HepG2 (cell line): ENCODE data around the gene ESM1. TPM values are rescaled to one million over a fixed set of nuclear protein-coding genes. Genes with fewer than 3 reads are reported as not detected.
"Not testable (repeated sequence)": the region's sequence is repeated elsewhere in the genome, so short reads cannot be mapped to it uniquely, and the experiment has no call there.

Experiments
- ATAC-seq: fragments of 200-7000 bp; cut with Tn5 transposase; 3 replicates; pipeline ENCODE4 v1.9.1; 2020; ENCODE audit warnings: mild to moderate bottlenecking, moderate library complexity
- BruUV-seq: library from RNA; stranded (reverse); fragments of 400-500 nt; replicated peaks from 2 replicates; lab custom pipeline; 2021; lab: Mats Ljungman, UMichigan
- CTCF ChIA-PET: fragments of 300-600 bp; formaldehyde crosslinking; extraction: SDS; loops from one replicate; lab custom pipeline; 2021; ENCODE audit warnings: low total read pairs, inconsistent platforms, low intra/inter-chr PET ratio; lab: Yijun Ruan, JAX
- POLR2A ChIA-PET: fragments of 350-600 bp; sonication (Branson Sonifier 250); formaldehyde crosslinking; loops from one replicate; lab custom pipeline; 2020; ENCODE audit warnings: antibody characterized with exemption, inconsistent platforms; lab: Yijun Ruan, JAX
- DNase-seq: peaks from one replicate; pipeline ENCODE4 v3.0.0-alpha.2; 2015; ENCODE audit warnings: low spot score
- FAIRE-seq: peaks from 3 replicates; lab custom pipeline; 2011; peaks lifted over from hg19 to GRCh38; lab: Jason Lieb, UNC
- H2AFZ ChIP-seq: one replicate; pipeline ENCODE4 v1.6.1; 2011; ENCODE audit warnings: low read length, inconsistent platforms
- H3K27ac ChIP-seq: fragments of 300-600 bp; 3 replicates; pipeline ENCODE4 v1.8.0; 2011; ENCODE audit warnings: mixed run types, mild to moderate bottlenecking, mixed read lengths, low read length, inconsistent platforms; ENCODE audit not compliant: insufficient read depth; ENCODE audit errors: extremely low read length
- H3K27me3 ChIP-seq, 2 experiments: fragments of 200-600 bp in 1 of 2; 2 replicates in 1 of 2; 3 replicates in 1 of 2; pipeline versions ENCODE4 v1.6.0 to v1.8.0; 2011; ENCODE audit warnings: low read length in 2 of 2, mild to moderate bottlenecking in 2 of 2, moderate library complexity in 2 of 2, inconsistent platforms in 1 of 2; ENCODE audit not compliant: insufficient read depth in 2 of 2, control insufficient read depth in 1 of 2
- H3K36me3 ChIP-seq, 2 experiments: fragments of 200-600 bp in 1 of 2; replicated peaks in 1 of 2; 2 replicates in 1 of 2; 3 replicates in 1 of 2; pipeline versions ENCODE4 v1.5.1 to v1.8.0; 2011; ENCODE audit warnings: low read length in 2 of 2, inconsistent platforms in 1 of 2; ENCODE audit not compliant: insufficient read depth in 2 of 2, control insufficient read depth in 1 of 2
- H3K4me1 ChIP-seq: 2 replicates; pipeline ENCODE4 v1.5.1; 2012; ENCODE audit warnings: low read length, inconsistent platforms; ENCODE audit not compliant: insufficient read depth
- H3K4me2 ChIP-seq: 2 replicates; pipeline ENCODE4 v1.6.0; 2011; ENCODE audit warnings: low read depth, low read length, inconsistent platforms
- H3K4me3 ChIP-seq, 3 experiments: fragments of 200-600 bp in 1 of 3; sonication (generic), shearing (Covaris generic) in 1 of 3; replicated peaks in 1 of 3; 2 replicates each; pipeline ENCODE4 v1.5.1; 2011 to 2016; ENCODE audit warnings: low read length in 3 of 3, inconsistent platforms in 2 of 3, low read depth in 2 of 3, mild to moderate bottlenecking in 2 of 3, control low read depth in 1 of 3, mixed read lengths in 1 of 3; ENCODE audit not compliant: insufficient read depth in 1 of 3
- H3K79me2 ChIP-seq: one replicate; pipeline ENCODE4 v1.6.1; 2011; ENCODE audit warnings: low read length, inconsistent platforms; ENCODE audit not compliant: insufficient read depth
- H3K9ac ChIP-seq: 2 replicates; pipeline ENCODE4 v1.6.0; 2011; ENCODE audit warnings: mild to moderate bottlenecking, low read depth, low read length, inconsistent platforms; ENCODE audit not compliant: insufficient read depth
- H3K9me3 ChIP-seq: 2 replicates; pipeline ENCODE4 v1.5.1; 2012; ENCODE audit warnings: mild to moderate bottlenecking, low read length
- H4K20me1 ChIP-seq: 2 replicates; pipeline ENCODE4 v1.6.0; 2011; ENCODE audit warnings: inconsistent platforms, mild to moderate bottlenecking, low read length, moderate library complexity; ENCODE audit not compliant: insufficient read depth
- BRD4 ChIP-seq: sonication (generic); formaldehyde crosslinking; IDR thresholded peaks from 2 replicates; pipeline ENCODE4 v1.4.0; 2020; ENCODE audit warnings: missing genetic modification reagents
- EHMT2 ChIP-seq: fragments of 200-600 bp; sonication (generic); IDR thresholded peaks from 2 replicates; pipeline ENCODE4 v1.7.0; 2017; ENCODE audit warnings: antibody characterized with exemption, low read depth, low read length, borderline replicate concordance
- HINFP ChIP-seq: sonication (generic); formaldehyde crosslinking; IDR thresholded peaks from 2 replicates; pipeline ENCODE4 v1.4.0; 2020; ENCODE audit warnings: low read depth, mild to moderate bottlenecking, missing genetic modification reagents
- IRF1 ChIP-seq: sonication (generic); formaldehyde crosslinking; IDR thresholded peaks from 2 replicates; pipeline ENCODE4 v1.4.0; 2020; ENCODE audit warnings: low read depth, mild to moderate bottlenecking, missing genetic modification reagents
- KDM5A ChIP-seq: fragments of 200-600 bp; sonication (generic); IDR thresholded peaks from 2 replicates; pipeline ENCODE4 v1.7.0; 2018; ENCODE audit warnings: antibody characterized with exemption, mild to moderate bottlenecking, low read length, borderline replicate concordance
- KDM6A ChIP-seq: IDR thresholded peaks from 2 replicates; pipeline ENCODE4 v1.6.1; 2016; ENCODE audit warnings: low read depth
- MYNN ChIP-seq: sonication (generic); formaldehyde crosslinking; IDR thresholded peaks from 2 replicates; pipeline ENCODE4 v1.4.0; 2020; ENCODE audit warnings: mild to moderate bottlenecking, low read depth, missing genetic modification reagents
- NCOR1 ChIP-seq: fragments of 200-600 bp; sonication (generic); IDR thresholded peaks from 2 replicates; pipeline ENCODE4 v1.7.0; 2017; ENCODE audit warnings: antibody characterized with exemption, low read length, borderline replicate concordance
- PHF5A ChIP-seq: IDR thresholded peaks from one replicate; pipeline ENCODE4 v1.6.1; 2018; ENCODE audit warnings: low read depth, missing genetic modification reagents; ENCODE audit not compliant: unreplicated experiment
- RBM22 ChIP-seq: fragments of 200-400 bp; formaldehyde crosslinking; optimal IDR thresholded peaks from 2 replicates; pipeline ENCODE3; 2017; ENCODE audit warnings: mild to moderate bottlenecking, low read length, moderate library complexity
- REPIN1 ChIP-seq: sonication (generic); formaldehyde crosslinking; IDR thresholded peaks from 2 replicates; pipeline ENCODE4 v1.8.0; 2022; ENCODE audit warnings: missing genetic modification reagents, low read depth, mild to moderate bottlenecking, borderline replicate concordance
- RFXANK ChIP-seq: IDR thresholded peaks from 2 replicates; pipeline ENCODE4 v1.6.1; 2016
- RXRB ChIP-seq: IDR thresholded peaks from 2 replicates; pipeline ENCODE4 v1.6.1; 2016; ENCODE audit warnings: borderline replicate concordance, missing genetic modification reagents, missing compliant biosample characterization
- SUZ12 ChIP-seq: fragments of 150-350 bp; IDR thresholded peaks from 2 replicates; pipeline ENCODE4 v1.6.1; 2014; ENCODE audit warnings: low read depth, low read length
- ZNF3 ChIP-seq: IDR thresholded peaks from 2 replicates; pipeline ENCODE4 v1.7.0; 2017; ENCODE audit warnings: inconsistent platforms
- ZNF362 ChIP-seq: sonication (generic); formaldehyde crosslinking; IDR thresholded peaks from 2 replicates; pipeline ENCODE4 v1.4.0; 2020; ENCODE audit warnings: missing genetic modification reagents, mild to moderate bottlenecking, borderline replicate concordance
- ZNF510 ChIP-seq: sonication (generic); formaldehyde crosslinking; IDR thresholded peaks from 2 replicates; pipeline ENCODE4 v1.4.0; 2020; ENCODE audit warnings: low read depth, mild to moderate bottlenecking, missing genetic modification reagents
- WGBS: methylation state at CpG from one replicate; pipeline ENCODE4 v1.1.6; 2017; ENCODE audit warnings: low lambda C conversion rate; 5-methylcytosine and 5-hydroxymethylcytosine counted together
- in situ Hi-C: cut with HindIII; loops from 2 replicates; pipeline ENCODE4 v1.10.0; 2017; ENCODE audit warnings: low pct_unique_long_range_greater_than_20kb; ENCODE audit not compliant: extremely low pct_ligation_motif_present
- intact Hi-C: fragments of 100-400 bp; cut with micrococcal nuclease; formaldehyde crosslinking; loops from one replicate; pipeline ENCODE4 v1.10.0; 2022; ENCODE audit not compliant: unreplicated experiment
- polyA plus RNA-seq, 8 experiments: library from polyadenylated mRNA; depleted of rRNA in 3 of 8; stranded (reverse) in 7 of 8; unstranded in 1 of 8; fragments of >200 nt; fragmentation: Illumina TruSeq in 4 of 8; extraction: Trizol in 4 of 8; gene quantifications; 2 replicates each; pipeline versions ENCODE4 v1.2.1 to v1.2.3, GENCODE V29; 2011 to 2016; ENCODE audit warnings: low read depth in 4 of 8, missing spikeins in 1 of 8, mixed read lengths in 1 of 8; ENCODE audit not compliant: insufficient read depth in 1 of 8
- total RNA-seq, 5 experiments: library from RNA; depleted of rRNA; stranded (reverse); fragments of >200 nt; fragmentation: Illumina TruSeq; extraction: Trizol; gene quantifications; 2 replicates each; pipeline ENCODE4 v1.2.3, GENCODE V29; 2016; ENCODE audit warnings: low read depth in 1 of 5

ESM1 gene
- total and polyA plus RNA-seq, 2 of the 13 experiments (the other 11 are each of a cell fraction or from before 2014, with no cell fraction given): not detected

- BruUV-seq: no TSS peak
- ChIA-PET CTCF (no interaction called here), POLR2A (no interaction called here)
- intact Hi-C loops: no loop called here
- 30% methylated on average over 6 of the region's 6 CpGs for WGBS
- H3K4me1 ChIP-seq: no peaks in the 10 kb centered on the region
- H4K20me1 ChIP-seq: no peaks in the 10 kb centered on the region
- no peak for ATAC-seq
- TF ChIP-seq ZNF510 (CRISPR knock-in tag) (no peak), RFXANK (CRISPR knock-in tag) (no peak), RXRB (no peak), ZNF3 (CRISPR knock-in tag) (no peak), KDM5A (no peak), KDM6A (CRISPR knock-in tag) (no peak), MYNN (CRISPR knock-in tag) (no peak), IRF1 (CRISPR knock-in tag) (no peak), NCOR1 (no peak), SUZ12 (no peak), EHMT2 (no peak), RBM22 (no peak), ZNF362 (CRISPR knock-in tag) (no peak), HINFP (CRISPR knock-in tag) (no peak), PHF5A (CRISPR knock-in tag) (no peak), REPIN1 (CRISPR knock-in tag) (no peak), BRD4 (CRISPR knock-in tag) (no peak)
- TF ChIP-seq, all 625 proteins: peak for 0
- Histone ChIP-seq H3K9me3 (no peaks in the 10 kb centered on the region), H3K4me3 (no peak overlapping the region), H3K27ac (no peak overlapping the region), H2AFZ (no peak overlapping the region), H3K9ac (no peak overlapping the region), H3K36me3 (no peaks in the 10 kb centered on the region), H3K4me2 (no peak overlapping the region), H3K79me2 (no peaks in the 10 kb centered on the region), H3K27me3 (peaks cover 0 to 5% of the 10 kb centered on the region in 2 experiments; a peak in 2 of 5 replicates)
- DNase-seq (no peak), FAIRE-seq (no peak)
- in situ Hi-C loops: no loop called here
Measured at GRCh38 chr5:55021410-55021809, 36.0 kb upstream of the ESM1 start.

- intact Hi-C loops, H3K79me2 ChIP-seq, POLR2A ChIA-PET, H3K9ac ChIP-seq, H2AFZ ChIP-seq, BruUV-seq, H3K27ac ChIP-seq, H4K20me1 ChIP-seq, ATAC-seq, DNase-seq, H3K27me3 ChIP-seq, CTCF ChIA-PET, in situ Hi-C loops, H3K9me3 ChIP-seq, FAIRE-seq, H3K4me3 ChIP-seq, H3K4me2 ChIP-seq, H3K4me1 ChIP-seq, H3K36me3 ChIP-seq: not testable (repeated sequence)
- 2% methylated on average over 1 of the region's 1 CpG for WGBS
Measured at GRCh38 chr5:55010149-55010548, 24.8 kb upstream of the ESM1 start.
